ENCODE data around the gene RBM3.

The RBM3 gene

GRCh38 chrX:48579259-48579658 lies 5.0 kb downstream of the RBM3 start:
- DNase-seq: no peak

GRCh38 chrX:48580662-48581061 lies 6.4 kb downstream of the RBM3 start:
- no peak for DNase-seq

- no peak for DNase-seq
Measured at GRCh38 chrX:48584698-48585097, 10.4 kb downstream of the RBM3 start.

GRCh38 chrX:48589482-48590162 lies 15.3 kb downstream of the RBM3 start:
- no peak for DNase-seq

- no peak for DNase-seq
Measured at GRCh38 chrX:48590203-48591103, 16.2 kb downstream of the RBM3 start.

GRCh38 chrX:48591255-48591791 lies 17.0 kb downstream of the RBM3 start:
- DNase-seq: no peak

GRCh38 chrX:48592971-48593370 lies 18.7 kb downstream of the RBM3 start:
- no peak for DNase-seq

GRCh38 chrX:48595929-48596328 lies 21.6 kb downstream of the RBM3 start:
- no peak for DNase-seq

GRCh38 chrX:48597353-48598264 lies 23.3 kb downstream of the RBM3 start, which contains the start of gene WDR13:
Gene WDR13, plus strand, starts transcription at chrX:48597492. Its CDS starts 505 bp downstream, at chrX:48597997.
- peak; percentile 88 for DNase-seq

- no peak for DNase-seq
Measured at GRCh38 chrX:48598614-48599013, 24.3 kb downstream of the RBM3 start.

GRCh38 chrX:48599341-48599740 lies 25.1 kb downstream of the RBM3 start:
- DNase-seq: no peak

GRCh38 chrX:48600226-48600625 lies 25.9 kb downstream of the RBM3 start:
- DNase-seq: no peak

- DNase-seq: no peak
Measured at GRCh38 chrX:48601741-48602394, 27.6 kb downstream of the RBM3 start.

- no peak for DNase-seq
Measured at GRCh38 chrX:48604701-48605100, 30.4 kb downstream of the RBM3 start.

- DNase-seq: no peak
Measured at GRCh38 chrX:48606091-48606490, 31.8 kb downstream of the RBM3 start.

- DNase-seq: no peak
Measured at GRCh38 chrX:48611703-48612102, 37.4 kb downstream of the RBM3 start.

- DNase-seq: no peak
Measured at GRCh38 chrX:48613502-48614160, 39.3 kb downstream of the RBM3 start.

GRCh38 chrX:48616576-48616975 lies 42.3 kb downstream of the RBM3 start:
- no peak for DNase-seq

GRCh38 chrX:48617542-48618340 lies 43.5 kb downstream of the RBM3 start:
- no peak for DNase-seq

- DNase-seq: no peak
Measured at GRCh38 chrX:48626401-48627298, 52.4 kb downstream of the RBM3 start.

All from activated naive CD4-positive, alpha-beta T cell treated with Interleukin-2 at 50 U/mL for 16 hours (primary cell).